Stimulated activated CD8-positive, alpha-beta memory T cell treated with anti-CD3 and anti-CD28 coated beads, Interleukin-4, amount 100 ng/mL, for 1 hour (primary cell): ENCODE measurements around the gene INTS6.

Source experiments
- DNase-seq, 2 donors: peaks; one replicate each; pipeline ENCODE4 v3.0.0-alpha.2; 2020; ENCODE audit warnings: low read depth in 2 of 2, low spot score in 1 of 2

Gene INTS6

GRCh38 chr13:51347099-51347498 lies 105.7 kb downstream of the INTS6 start:
- DNase-seq = no peak

GRCh38 chr13:51346397-51346796 lies 106.4 kb downstream of the INTS6 start:
- DNase-seq = no peak

GRCh38 chr13:51343475-51343874 lies 109.4 kb downstream of the INTS6 start:
- no peak for DNase-seq

- DNase-seq = no peak
These were observed 110.1 kb downstream of the INTS6 start for GRCh38 chr13:51342706-51343105.

GRCh38 chr13:51341791-51342190 lies 111.0 kb downstream of the INTS6 start:
- no peak for DNase-seq

GRCh38 chr13:51341232-51341631 lies 111.6 kb downstream of the INTS6 start:
- no peak for DNase-seq

GRCh38 chr13:51339952-51340732 lies 112.7 kb downstream of the INTS6 start:
- no peak for DNase-seq

- DNase-seq = no peak
These were observed 113.5 kb downstream of the INTS6 start, which contains the start of gene SERPINE3 for GRCh38 chr13:51339354-51339753. TSS of gene SERPINE3 (plus strand) at chr13:51339691. CDS start at chr13:51341092, 1,401 bp downstream.

- no peak for DNase-seq
These were observed 116.1 kb downstream of the INTS6 start for GRCh38 chr13:51336746-51337145.

- DNase-seq = no peak
These were observed 119.0 kb downstream of the INTS6 start for GRCh38 chr13:51333826-51334225.

- no peak for DNase-seq
These were observed 119.4 kb downstream of the INTS6 start for GRCh38 chr13:51333421-51333820.

- no peak for DNase-seq
These were observed 120.1 kb downstream of the INTS6 start for GRCh38 chr13:51332566-51333361.

GRCh38 chr13:51331354-51331861 lies 121.4 kb downstream of the INTS6 start:
- DNase-seq = no peak

GRCh38 chr13:51330791-51331190 lies 122.0 kb downstream of the INTS6 start:
- DNase-seq = no peak

- DNase-seq = no peak
These were observed 123.2 kb downstream of the INTS6 start for GRCh38 chr13:51329606-51330005.

- DNase-seq = no peak
These were observed 124.3 kb downstream of the INTS6 start for GRCh38 chr13:51328488-51328887.

GRCh38 chr13:51327961-51328360 lies 124.9 kb downstream of the INTS6 start:
- no peak for DNase-seq

- no peak for DNase-seq
These were observed 126.1 kb downstream of the INTS6 start for GRCh38 chr13:51326777-51327176.

- DNase-seq = no peak
These were observed 127.0 kb downstream of the INTS6 start for GRCh38 chr13:51325837-51326236.

- DNase-seq = no peak
These were observed 128.0 kb downstream of the INTS6 start for GRCh38 chr13:51324714-51325420.

- DNase-seq = no peak
These were observed 128.9 kb downstream of the INTS6 start for GRCh38 chr13:51323824-51324511.
